Stimulated activated CD4-positive, alpha-beta T cell treated with anti-CD3 and anti-CD28 coated beads, Interleukin-1b, Interleukin-23, amount 100 ng/mL, for 48 hours (primary cell): Measurements from ENCODE around the gene CPEB4.

ENCODE experiments used
- DNase-seq: peaks from one replicate; pipeline ENCODE4 v3.0.0-alpha.2; 2020

Gene CPEB4

DNA sequence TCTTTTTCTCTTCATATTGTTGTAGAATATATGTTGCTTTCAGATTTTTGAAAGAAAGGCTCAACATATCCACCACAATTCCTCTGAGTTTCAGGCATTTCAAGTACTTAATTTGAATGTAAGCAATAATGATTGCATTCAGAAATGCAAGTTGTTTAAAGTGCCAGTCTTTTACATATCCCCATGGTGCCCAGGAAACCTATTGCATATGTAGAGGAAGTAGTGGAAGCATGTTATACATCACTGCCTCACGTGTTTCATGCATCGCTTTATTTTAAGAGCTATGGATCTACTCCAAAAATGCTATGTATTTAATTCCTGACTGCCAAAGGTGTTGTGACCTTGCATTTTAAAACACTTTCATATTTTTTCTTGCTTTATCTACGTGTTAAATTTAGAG, 28.1 kb downstream of the CPEB4 start:
- DNase-seq = no peak

DNA sequence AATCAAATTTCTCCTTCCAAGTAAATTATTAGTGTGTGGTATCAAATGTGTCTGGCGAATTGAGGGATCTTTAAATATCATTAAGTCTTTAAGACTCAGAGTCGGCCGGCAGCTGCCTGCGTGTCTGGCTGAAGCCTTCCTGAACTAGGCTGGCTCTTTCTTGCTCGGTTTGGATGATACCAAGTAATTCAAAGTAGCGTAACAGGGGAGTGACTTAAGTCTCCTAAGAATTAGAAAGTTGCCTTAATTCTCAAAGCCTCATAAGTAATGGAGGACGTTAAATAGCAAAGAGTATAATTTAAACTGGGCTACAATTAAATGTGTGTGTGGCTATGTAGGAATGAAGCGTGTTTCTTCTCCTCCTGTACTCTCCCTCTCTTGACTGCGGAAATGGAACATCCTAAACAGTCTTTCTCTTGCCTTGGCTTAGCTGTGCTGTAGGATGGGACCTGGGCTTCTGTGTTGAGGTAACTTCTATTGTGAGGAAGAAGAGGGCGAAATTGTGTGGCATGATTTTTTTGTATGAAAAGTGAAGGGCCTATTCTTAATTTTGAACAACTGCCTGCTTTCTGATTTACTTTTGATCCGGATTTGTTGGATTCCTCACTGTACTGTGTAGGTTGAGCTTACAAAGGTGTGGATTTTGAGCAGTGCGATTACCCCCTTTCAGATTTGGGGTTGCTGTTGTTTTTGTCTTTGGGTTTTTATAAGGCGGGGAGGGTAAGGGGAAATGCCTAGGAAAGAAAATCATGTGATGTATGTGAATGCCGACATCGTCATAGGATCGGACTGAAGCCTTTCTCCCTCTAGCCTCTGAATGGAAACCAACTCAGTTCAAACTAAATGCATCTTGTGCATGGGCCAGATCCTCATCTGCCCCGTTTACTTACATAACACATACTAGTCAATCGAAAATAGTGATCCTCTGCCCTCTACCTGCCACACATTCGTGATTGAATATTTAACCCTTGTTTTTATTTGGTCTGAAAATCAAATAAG, 29.9 kb downstream of the CPEB4 start:
- peak; percentile 47 for DNase-seq

DNA sequence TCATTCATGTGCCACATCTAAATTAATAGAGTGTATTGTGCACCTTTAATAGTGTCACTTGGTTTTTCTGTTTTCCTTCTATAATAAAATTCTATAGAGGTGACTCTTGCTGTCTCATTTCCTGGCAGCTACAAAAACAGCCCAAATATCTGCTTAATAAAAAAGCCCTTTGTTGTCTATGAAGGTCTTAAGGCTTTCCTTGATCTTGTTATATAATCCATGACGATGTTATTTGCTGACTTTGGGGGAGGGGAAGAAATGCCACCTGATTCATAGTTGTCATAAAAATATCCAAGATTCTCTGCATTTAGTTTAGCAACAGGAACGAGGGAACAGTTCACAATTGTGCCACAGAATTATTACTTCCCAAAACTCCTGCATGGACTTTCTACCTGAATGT, 31.3 kb downstream of the CPEB4 start:
- DNase-seq = no peak

DNA sequence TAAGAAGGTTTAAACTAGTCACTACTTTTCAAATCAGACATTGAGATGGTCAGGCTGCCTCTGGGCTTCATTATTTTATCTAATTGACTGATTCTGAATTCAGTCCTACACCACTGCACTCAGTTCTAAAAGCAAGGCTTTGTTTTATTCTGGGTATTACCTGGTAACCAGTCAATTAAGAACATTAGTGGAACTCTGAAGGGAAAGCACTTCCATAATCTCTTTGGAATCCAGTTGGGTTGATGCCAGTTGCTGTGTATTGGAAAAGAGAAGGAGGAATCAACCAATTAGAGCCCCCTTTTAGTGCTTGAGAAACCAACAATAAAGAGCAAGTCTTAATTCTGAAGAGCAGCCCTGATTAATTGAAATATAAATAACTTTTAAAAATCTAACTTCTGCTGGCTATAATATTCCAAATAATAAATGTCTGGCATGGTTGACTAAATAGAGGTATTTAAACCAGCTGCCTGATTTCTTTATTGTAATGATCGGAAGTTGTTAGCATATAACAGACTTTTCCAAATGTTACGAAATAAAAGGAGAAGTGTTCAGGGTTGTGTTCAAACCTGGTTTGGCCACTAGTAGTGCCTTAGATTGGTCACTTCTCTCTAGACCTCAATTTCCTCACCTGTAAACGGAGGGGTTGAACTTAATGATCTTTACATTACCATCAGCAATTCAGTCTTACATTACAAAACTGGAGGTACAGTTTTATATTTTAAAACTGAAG, 32.0 kb downstream of the CPEB4 start:
- DNase-seq = no peak

DNA sequence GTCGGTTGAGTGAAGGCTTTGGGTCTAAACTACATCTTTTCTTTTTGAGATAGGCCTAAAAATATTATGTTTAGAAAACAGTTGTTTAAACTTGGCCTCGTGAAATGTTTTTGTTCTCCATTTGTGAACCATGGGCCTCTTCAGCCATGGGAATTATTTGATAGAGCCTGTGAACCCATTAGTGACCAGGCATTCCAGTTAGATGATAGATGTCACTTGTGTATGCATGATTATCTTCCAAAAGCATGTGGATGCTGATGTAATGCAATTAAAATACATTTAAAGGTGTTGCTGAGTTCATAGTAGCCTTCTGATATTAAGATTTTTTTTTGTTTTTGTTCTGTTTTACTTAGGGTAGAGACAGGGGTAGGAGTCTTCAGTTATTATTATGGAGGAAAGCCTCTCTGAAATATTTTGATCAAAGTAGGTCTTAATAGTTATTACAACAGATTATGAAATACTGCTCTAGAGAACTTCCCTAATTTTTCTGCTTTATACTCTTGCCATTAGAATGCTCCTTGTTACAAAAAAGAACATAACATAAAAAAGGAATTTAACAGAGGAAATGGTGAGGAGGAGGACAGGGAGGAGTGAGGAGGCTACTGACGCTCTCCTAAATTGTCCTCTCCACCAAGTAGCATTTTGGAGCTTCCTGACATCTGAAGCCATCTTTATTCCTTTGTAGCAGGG, 32.9 kb downstream of the CPEB4 start:
- DNase-seq = no peak

DNA sequence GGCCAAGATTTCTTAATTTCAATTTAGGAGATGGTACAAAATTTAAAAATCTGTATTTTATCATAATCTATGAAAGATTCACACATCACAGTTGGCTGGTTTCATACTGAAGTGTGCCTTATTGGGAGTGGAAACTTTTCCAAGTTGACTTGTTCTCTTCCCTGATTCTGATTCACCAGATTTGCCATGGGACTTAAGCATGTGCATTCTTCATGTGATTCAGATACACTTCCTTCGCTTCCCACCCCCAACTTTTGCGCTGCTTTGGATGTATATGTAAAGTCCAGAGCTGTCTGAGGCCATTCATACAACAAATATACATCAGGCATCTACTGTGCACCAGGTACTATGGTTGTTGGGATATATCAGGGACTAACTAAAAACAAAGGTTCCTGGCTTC, 34.4 kb downstream of the CPEB4 start:
- DNase-seq = no peak

DNA sequence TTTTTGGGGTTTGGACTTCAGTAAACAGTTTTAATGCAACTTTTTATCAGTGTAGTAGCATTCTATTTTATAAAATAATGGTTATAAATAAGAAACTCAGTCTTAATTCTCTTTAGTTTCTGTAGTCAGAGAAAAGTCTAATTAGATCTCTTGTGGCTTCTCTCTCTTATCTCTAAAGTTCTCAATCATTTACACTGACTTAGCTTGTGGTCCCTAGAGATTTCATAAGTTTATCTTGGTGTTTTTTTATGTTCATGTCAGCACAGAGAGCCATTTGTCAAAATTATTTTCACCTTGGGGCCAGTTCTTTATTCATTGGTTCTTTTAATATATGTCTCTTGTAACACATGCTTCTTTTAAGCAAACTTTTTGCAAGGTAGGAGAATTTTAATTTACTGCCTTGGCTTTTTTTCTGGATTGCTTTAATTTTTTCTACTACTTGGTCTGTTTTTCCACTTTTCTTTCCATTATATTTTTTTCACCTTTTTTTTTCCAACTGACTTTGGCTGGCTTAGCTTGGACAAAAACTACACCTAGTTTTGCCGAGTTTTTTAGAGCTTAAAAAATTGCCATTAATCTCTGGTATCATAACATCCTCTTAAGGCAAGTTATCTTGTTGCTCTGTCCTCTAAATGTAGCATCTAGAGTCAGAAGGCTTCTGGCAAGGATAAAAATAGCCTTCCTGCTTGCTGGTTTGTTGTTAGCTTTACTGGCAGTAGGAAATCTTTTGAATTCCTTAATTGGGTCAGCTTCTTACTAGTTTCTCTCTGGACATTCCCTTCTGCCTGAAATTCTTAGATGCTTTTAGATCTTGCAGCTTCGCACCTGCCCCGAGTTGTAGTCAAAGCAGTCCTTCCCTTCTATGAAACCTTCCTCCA, 35.3 kb downstream of the CPEB4 start:
- DNase-seq = no peak

DNA sequence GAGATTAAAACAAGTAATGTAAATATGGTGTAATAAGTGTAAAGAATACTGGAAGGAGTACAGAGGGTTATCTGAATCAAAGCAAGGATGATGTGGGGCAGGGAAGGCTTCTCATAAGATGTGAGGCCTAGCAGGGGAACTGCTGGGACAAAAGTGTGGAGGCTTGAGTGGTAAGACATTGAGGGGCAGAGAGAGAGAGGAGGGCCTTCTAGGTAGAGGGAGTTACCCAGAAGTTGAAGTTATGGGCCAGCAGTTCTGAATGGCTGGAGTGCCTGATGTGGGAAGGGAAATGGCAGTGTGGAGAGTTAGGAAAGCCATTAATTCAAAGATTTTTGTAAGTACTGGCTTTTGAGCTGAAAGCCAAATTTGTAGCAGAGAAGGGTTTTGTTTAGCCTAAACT, 36.8 kb downstream of the CPEB4 start:
- no peak for DNase-seq

DNA sequence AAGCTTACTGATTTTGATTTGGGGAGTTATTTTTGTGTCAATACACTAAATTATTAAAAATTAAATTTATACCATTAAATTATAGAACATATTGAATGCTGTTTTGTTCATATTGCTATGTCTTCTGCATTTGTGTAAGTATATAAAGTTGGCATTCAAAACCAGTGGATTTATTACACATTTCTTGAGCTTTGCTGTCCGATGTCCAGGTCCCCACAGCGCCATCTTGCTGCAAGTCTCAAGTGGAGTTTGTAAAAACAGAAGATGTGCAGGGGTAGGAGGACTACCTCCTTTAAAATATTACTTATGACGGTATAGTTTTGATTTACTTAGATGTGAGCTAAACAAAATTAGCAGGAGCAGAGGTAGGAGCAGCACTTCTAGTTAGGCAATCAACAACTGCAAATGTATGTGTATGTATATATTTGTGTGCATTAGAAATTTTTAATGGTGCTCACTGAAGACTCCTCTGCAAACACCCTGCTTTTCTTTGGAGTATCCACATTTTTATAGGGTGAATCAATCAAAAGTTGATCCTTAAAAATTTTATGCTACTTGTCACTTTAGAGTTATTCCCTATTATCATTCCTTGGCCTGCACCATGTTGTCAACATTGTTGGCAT, 37.4 kb downstream of the CPEB4 start:
- no peak for DNase-seq

DNA sequence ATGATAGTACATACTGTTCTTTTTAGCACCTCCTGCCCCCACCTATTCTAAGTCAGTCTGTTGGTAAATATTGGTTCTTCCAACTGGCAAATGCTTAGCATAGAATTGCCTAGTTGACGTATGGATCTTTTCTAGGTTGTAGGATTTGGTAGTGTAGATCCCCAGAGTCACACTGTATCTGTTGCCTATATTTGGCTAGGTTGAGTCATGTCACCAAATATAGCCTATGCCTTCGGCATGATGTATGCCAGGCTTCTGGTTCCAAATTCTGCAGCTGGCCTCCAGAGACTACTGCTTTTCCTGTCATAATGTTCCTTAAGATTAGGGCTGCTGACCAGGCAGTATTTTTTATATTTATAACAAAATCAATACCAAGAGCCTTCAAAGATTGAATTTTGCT, 38.2 kb downstream of the CPEB4 start:
- no peak for DNase-seq

DNA sequence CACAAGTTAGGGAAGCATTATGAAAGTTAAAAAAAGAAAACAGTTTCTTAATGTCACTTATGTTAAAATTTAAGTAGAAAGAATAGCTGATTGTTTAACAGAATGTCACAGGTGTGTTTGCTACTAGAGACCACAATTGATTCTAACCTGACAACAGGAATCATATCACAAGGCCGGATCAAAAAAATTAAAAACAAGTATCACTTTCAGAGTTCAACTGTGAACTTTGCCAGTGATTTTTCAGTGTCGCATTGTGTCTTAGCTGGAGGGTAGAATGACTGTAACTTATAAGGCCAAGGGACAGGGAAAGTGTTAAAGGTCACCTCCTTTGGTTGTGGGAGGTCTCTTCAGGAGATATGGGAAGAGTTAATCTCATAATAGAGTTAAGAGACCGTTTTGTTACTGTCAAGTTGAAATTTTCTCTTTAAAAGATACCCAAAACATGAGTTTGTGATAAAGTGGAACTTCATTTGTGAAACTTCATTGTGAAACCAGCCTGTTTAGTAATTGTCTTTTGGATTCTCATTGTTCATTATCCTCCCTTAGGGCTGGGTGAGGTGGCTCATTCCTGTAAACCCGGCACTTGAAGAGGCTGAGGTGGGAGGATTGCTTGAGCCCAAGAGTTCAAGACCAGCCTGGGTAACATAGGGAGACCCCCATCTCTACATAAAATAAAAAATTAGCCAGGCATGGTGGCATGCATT, 40.9 kb downstream of the CPEB4 start:
- no peak for DNase-seq

DNA sequence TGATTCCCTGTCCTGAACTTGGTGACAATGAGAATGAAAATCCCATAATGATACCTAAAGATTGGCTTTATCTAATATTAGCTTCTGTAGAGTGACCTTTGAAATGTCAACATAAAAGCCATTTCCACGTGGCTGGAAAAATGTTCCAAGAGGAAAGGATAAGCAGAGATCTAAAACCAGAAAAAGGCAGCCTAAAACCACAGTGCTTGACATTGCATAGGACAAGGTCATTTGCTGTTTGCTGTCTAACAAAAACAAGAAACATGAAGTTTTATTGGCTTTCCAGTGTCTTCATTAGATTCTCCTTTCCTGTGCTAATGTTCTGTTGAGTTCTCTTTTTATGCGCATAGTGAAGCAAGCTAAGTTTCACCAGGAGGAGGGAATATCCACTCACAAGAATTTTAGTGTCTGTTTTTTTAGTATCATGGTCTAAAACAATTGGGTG, 44.6 kb downstream of the CPEB4 start:
- no peak for DNase-seq

DNA sequence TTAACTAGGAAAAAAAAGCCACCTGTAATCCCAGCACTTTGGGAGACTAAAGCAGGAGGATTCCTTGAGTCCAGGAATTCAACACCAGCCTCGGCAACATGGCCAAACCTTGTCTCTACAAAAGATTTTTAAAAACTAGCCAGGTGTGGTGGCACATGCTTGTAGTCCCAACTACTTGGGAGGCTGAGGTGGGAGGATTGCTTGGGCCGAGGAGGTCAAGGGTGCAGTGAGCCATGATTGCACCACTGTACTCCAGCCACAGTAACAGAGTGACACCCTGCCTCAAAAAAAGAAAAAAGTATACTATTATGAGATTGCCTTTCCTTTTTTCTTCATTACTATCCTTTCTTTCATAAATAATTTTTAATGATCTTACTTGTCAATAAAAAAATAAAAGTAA, 45.8 kb downstream of the CPEB4 start:
- no peak for DNase-seq

DNA sequence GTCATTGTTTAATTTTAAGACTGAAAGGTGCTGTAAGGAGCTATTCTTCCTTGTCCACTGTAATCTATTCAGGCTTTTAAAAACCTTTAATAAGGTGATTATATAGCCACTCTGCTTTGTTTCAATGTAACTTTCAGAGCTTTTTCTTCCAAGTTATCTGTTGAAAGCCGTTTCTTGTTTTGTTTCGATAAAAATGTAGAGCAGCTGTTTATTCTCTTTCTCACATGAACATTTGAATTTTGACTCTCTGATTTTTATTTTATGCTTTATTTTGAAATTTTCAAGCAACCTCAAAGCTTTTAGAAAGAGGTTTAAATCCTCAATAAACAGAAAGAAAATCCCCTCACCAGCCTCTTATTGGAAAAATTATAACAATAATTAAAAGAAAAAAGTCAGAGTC, 47.2 kb downstream of the CPEB4 start:
- DNase-seq = no peak

DNA sequence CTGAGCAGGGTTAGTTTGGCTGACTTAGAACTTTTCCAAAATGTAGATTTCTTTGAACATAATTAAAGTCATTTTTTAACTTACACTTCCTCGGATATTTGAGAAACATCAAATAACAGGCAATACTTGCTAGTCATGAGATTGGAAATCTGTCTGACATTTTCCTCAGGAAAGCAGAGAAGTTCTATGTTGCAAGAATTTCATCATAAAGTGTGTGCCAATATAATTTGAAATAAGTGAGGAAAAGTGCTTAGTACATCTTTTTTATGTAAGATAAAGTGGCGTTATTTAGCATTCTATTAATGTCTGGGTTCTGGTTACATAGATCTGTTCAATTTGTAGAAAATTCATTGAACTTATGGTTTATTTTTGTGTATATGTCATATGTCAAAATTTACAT, 52.1 kb downstream of the CPEB4 start:
- DNase-seq = no peak

DNA sequence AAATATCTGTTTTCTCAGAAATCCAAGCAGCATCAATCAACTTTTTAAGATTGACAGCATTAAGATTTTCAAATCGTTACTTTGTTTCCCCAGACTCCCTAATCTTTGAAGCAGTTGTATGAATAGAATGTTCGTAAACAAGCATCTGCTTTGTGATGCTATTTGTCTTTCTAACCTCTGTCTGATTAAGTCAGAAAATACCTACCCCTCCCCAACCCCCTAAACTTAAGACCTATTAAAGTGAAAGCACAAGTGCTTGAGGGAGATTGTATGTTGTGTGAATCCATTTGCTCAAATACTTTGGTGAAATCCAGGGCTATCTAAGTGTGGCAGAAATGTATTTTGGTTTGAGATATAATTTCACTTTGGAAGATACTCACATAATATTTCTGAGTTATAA, 53.0 kb downstream of the CPEB4 start:
- no peak for DNase-seq

DNA sequence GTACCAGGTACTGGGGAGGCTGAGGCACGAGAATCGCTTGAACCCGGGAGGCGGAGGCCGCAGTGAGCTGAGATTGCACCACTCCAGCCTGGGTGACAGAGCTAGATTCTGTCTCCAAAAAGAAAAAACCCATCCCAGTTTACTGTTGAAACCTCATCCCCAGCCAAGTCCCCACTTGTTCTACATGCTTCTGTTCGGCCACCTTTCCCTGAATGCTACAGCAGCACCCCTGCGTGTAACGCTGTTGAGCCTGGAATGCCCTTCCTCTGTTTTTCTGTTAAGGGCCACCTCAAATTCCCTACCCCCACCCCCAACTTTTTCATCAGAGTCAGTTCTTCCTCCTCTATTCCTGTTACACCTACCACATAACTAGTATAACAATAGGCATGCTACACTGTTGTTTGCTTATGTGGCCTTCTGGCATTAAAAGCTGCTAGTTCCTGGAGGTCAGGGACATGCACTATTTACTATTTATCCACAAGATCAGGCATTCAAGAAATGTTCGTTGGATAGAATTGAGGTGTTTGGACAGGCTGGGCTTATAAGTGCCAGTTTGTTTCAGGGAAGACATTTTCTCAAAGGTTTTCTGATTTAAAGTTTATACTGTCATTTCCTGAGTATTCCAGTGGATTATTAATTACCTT, 53.7 kb downstream of the CPEB4 start:
- DNase-seq = no peak

DNA sequence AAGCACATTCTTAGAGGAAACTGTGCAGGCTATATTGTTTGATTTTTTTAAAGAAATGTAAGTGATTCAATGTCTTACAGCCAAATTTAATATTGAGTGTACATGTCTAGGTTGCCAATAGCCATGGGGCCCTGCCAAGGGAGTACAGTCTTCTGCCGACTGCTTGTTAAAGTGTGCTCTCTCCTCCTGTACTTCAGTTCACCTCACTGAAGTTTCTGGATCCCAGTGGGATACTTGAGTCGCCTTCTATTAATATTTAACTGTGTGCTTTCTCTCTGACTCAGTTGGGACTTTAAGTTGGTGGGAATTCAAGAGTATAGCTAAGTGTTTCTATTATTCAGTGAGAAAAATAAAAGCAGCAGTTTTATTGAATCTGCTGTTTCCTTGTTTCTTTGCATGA, 56.4 kb downstream of the CPEB4 start:
- no peak for DNase-seq

DNA sequence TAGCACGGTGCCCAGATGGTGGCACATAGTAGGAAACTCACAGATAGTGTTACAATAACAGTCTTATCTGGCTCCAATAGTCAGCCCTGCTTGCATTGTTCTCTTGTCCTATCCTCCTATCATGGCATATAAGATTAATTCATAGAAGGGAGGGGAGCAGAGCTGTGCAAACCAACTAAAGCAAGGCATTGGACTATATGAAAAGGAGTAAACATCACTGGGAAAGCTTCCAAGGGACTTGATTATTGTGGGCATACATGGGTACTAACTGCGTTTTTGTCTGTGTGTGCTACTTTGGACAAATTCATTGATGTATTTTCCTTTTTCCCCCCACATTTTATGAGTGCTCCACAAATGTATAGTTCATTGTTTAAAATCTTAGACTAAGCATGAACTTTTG, 57.0 kb downstream of the CPEB4 start:
- DNase-seq = no peak

DNA sequence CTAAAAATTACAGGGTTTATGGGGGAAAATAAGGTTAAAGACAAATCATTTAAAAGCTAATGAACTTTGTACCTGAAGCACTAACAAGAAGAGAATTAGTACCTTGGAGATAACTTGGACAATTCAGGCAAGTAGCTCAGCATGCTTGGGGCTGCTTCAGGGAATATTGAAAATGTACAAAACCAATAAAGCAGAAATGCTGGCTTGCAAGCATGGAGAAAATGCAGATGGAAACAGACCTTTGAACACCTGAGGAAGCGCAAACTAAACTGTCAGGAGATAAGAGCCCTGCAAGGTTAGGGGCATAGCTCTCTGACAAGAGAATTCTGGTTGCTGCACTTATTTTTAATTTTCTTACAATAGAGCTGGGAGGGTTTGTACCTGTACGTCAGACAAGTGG, 58.2 kb downstream of the CPEB4 start:
- DNase-seq = no peak

DNA sequence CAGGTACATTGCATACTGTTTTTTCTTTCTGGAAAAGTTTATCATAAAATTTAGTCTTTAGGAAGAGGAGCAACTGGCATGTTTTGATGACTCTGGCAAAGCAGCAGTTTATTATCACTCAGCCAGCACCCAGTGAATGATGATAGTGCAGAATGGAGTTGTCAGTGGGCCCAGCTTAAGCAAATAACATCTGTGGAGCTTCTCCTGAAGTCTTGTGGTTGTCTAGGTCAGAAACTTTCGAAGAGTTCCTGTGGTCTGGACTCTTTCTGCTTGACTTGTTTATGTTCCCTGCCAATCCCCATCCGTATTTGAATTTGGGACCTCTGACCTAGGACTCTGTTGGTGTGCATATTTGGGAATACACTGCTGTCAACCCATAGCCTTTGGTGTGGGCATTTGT, 62.7 kb downstream of the CPEB4 start:
- DNase-seq = no peak
